HUES48 (cell line): ENCODE results near the gene LIN9.
"Not testable (repeated sequence)": the region's sequence is repeated elsewhere in the genome, so short reads cannot be mapped to it uniquely, and the experiment has no call there.

Source experiments
- H3K27ac ChIP-seq: one replicate; pipeline ENCODE4 v1.7.0; 2013; ENCODE audit warnings: low read depth, low read length, inconsistent platforms
- H3K27me3 ChIP-seq: 2 replicates; pipeline ENCODE4 v1.6.1; 2013; ENCODE audit warnings: mild to moderate bottlenecking, low read length; ENCODE audit not compliant: control insufficient read depth, insufficient read depth
- H3K36me3 ChIP-seq: 2 replicates; pipeline ENCODE4 v1.6.1; 2013; ENCODE audit warnings: low read length; ENCODE audit not compliant: control insufficient read depth, insufficient read depth
- H3K4me1 ChIP-seq: 2 replicates; pipeline ENCODE4 v1.6.1; 2013; ENCODE audit warnings: mild to moderate bottlenecking, low read length; ENCODE audit not compliant: control insufficient read depth, insufficient read depth
- H3K4me3 ChIP-seq: 2 replicates; pipeline ENCODE4 v1.5.1; 2013; ENCODE audit warnings: mild to moderate bottlenecking, low read depth, low read length
- H3K9ac ChIP-seq: 2 replicates; pipeline ENCODE4 v1.6.1; 2013; ENCODE audit warnings: mild to moderate bottlenecking, low read depth, low read length, moderate library complexity
- H3K9me3 ChIP-seq: 2 replicates; pipeline ENCODE4 v1.6.1; 2013; ENCODE audit warnings: low read length; ENCODE audit not compliant: control insufficient read depth, insufficient read depth

The LIN9 gene

GRCh38 chr1:226344441-226345259 lies 35.7 kb upstream of the LIN9 start:
- no peaks in the 10 kb centered on the region for H3K9me3 ChIP-seq
- H3K27me3 ChIP-seq = no peaks in the 10 kb centered on the region
- H3K4me3 ChIP-seq = no peak overlapping the region
- H3K4me1 ChIP-seq = no peaks in the 10 kb centered on the region
- H3K9ac ChIP-seq = no peak overlapping the region
- no peaks in the 10 kb centered on the region for H3K36me3 ChIP-seq
- H3K27ac ChIP-seq = no peak overlapping the region

- Histone ChIP-seq H3K9me3 (no peaks in the 10 kb centered on the region), H3K4me3 (no peak overlapping the region), H3K4me1 (no peaks in the 10 kb centered on the region), H3K9ac (no peak overlapping the region), H3K36me3 (no peaks in the 10 kb centered on the region), H3K27me3 (no peaks in the 10 kb centered on the region), H3K27ac (no peak overlapping the region)
Measured at GRCh38 chr1:226342656-226343055, 33.7 kb upstream of the LIN9 start.

GRCh38 chr1:226340111-226340510 lies 31.1 kb upstream of the LIN9 start:
- not testable (repeated sequence) for H3K4me1 ChIP-seq, H3K27ac ChIP-seq, H3K9ac ChIP-seq, H3K36me3 ChIP-seq, H3K27me3 ChIP-seq, H3K4me3 ChIP-seq, H3K9me3 ChIP-seq

- Histone ChIP-seq H3K9ac (no peak overlapping the region), H3K9me3 (no peaks in the 10 kb centered on the region), H3K36me3 (no peaks in the 10 kb centered on the region), H3K27ac (no peak overlapping the region), H3K4me3 (no peak overlapping the region), H3K27me3 (no peaks in the 10 kb centered on the region), H3K4me1 (peaks cover 3% of the 10 kb centered on the region; the same call in 1 of the 2 replicates)
Measured at GRCh38 chr1:226337276-226337875, 28.4 kb upstream of the LIN9 start.

GRCh38 chr1:226335661-226336060 lies 26.7 kb upstream of the LIN9 start:
- Histone ChIP-seq H3K36me3 (no peaks in the 10 kb centered on the region), H3K4me3 (no peak overlapping the region), H3K4me1 (peaks cover 3% of the 10 kb centered on the region; the same call in 1 of the 2 replicates), H3K9me3 (no peaks in the 10 kb centered on the region), H3K27me3 (no peaks in the 10 kb centered on the region), H3K9ac (no peak overlapping the region), H3K27ac (no peak overlapping the region)

GRCh38 chr1:226332947-226333346 lies 24.0 kb upstream of the LIN9 start:
- H3K9ac ChIP-seq = no peak overlapping the region
- peak overlapping the region; percentile 22 for H3K27ac ChIP-seq
- peak overlapping the region; percentile 13; the same call in 1 of the 2 replicates for H3K4me3 ChIP-seq
- H3K4me1 ChIP-seq = peaks cover 3% of the 10 kb centered on the region; the same call in 1 of the 2 replicates
- H3K9me3 ChIP-seq = no peaks in the 10 kb centered on the region
- H3K36me3 ChIP-seq = no peaks in the 10 kb centered on the region
- no peaks in the 10 kb centered on the region for H3K27me3 ChIP-seq

GRCh38 chr1:226329237-226329636 lies 20.3 kb upstream of the LIN9 start:
- Histone ChIP-seq H3K27me3 (no peaks in the 10 kb centered on the region), H3K4me3 (no peak overlapping the region), H3K27ac (no peak overlapping the region), H3K4me1 (peaks cover 3% of the 10 kb centered on the region; the same call in 1 of the 2 replicates), H3K36me3 (no peaks in the 10 kb centered on the region), H3K9ac (no peak overlapping the region), H3K9me3 (no peaks in the 10 kb centered on the region)

- Histone ChIP-seq H3K4me3 (no peak overlapping the region), H3K36me3 (no peaks in the 10 kb centered on the region), H3K27me3 (no peaks in the 10 kb centered on the region), H3K4me1 (no peaks in the 10 kb centered on the region), H3K9me3 (no peaks in the 10 kb centered on the region), H3K9ac (no peak overlapping the region), H3K27ac (no peak overlapping the region)
Measured at GRCh38 chr1:226327761-226328162, 18.8 kb upstream of the LIN9 start.

- Histone ChIP-seq H3K27me3 (no peaks in the 10 kb centered on the region), H3K36me3 (no peaks in the 10 kb centered on the region), H3K27ac (no peak overlapping the region), H3K9me3 (0 out of 2 replicates have a peak, but pooled peaks cover 2% of the 10 kb centered on the region), H3K4me3 (no peak overlapping the region), H3K9ac (no peak overlapping the region), H3K4me1 (no peaks in the 10 kb centered on the region)
Measured at GRCh38 chr1:226325178-226325577, 16.2 kb upstream of the LIN9 start.

GRCh38 chr1:226324479-226324878 lies 15.5 kb upstream of the LIN9 start:
- Histone ChIP-seq H3K9me3 (0 out of 2 replicates have a peak, but pooled peaks cover 2% of the 10 kb centered on the region), H3K27ac (no peak overlapping the region), H3K36me3 (no peaks in the 10 kb centered on the region), H3K27me3 (no peaks in the 10 kb centered on the region), H3K4me1 (no peaks in the 10 kb centered on the region), H3K4me3 (no peak overlapping the region), H3K9ac (no peak overlapping the region)

GRCh38 chr1:226322986-226323385 lies 14.0 kb upstream of the LIN9 start:
- no peaks in the 10 kb centered on the region for H3K4me1 ChIP-seq
- 0 out of 2 replicates have a peak, but pooled peaks cover 2% of the 10 kb centered on the region for H3K9me3 ChIP-seq
- H3K36me3 ChIP-seq = no peaks in the 10 kb centered on the region
- H3K27me3 ChIP-seq = no peaks in the 10 kb centered on the region
- H3K27ac ChIP-seq = no peak overlapping the region
- no peak overlapping the region for H3K9ac ChIP-seq
- H3K4me3 ChIP-seq = no peak overlapping the region
